Osteocyte (in vitro differentiated cells): ENCODE data around the gene NAGLU. TPM values are rescaled to one million over a fixed set of nuclear protein-coding genes. Genes with fewer than 3 reads are reported as not detected.

Experiments used
- DNase-seq: peaks from one replicate; pipeline ENCODE4 v3.0.0; 2021; ENCODE audit warnings: mixed read lengths; ENCODE audit not compliant: unreplicated experiment; ENCODE audit errors: extremely low spot score
- H3K27ac Mint-ChIP-seq: one replicate; pipeline ENCODE4 v1.8.0; 2021; ENCODE audit warnings: mild to moderate bottlenecking, mixed read lengths; ENCODE audit not compliant: unreplicated experiment
- H3K27me3 Mint-ChIP-seq: one replicate; pipeline ENCODE4 v1.8.0; 2021; ENCODE audit warnings: mixed read lengths; ENCODE audit not compliant: unreplicated experiment
- H3K36me3 Mint-ChIP-seq: one replicate; pipeline ENCODE4 v1.8.0; 2021; ENCODE audit warnings: mixed read lengths; ENCODE audit not compliant: unreplicated experiment
- H3K4me1 Mint-ChIP-seq: one replicate; pipeline ENCODE4 v1.8.0; 2021; ENCODE audit warnings: mixed read lengths; ENCODE audit not compliant: unreplicated experiment
- H3K4me3 Mint-ChIP-seq: one replicate; pipeline ENCODE4 v1.8.0; 2021; ENCODE audit warnings: mild to moderate bottlenecking, moderate library complexity, mixed read lengths; ENCODE audit not compliant: unreplicated experiment
- H3K9me3 Mint-ChIP-seq: one replicate; pipeline ENCODE4 v1.8.0; 2021; ENCODE audit warnings: mixed read lengths; ENCODE audit not compliant: unreplicated experiment
- CTCF ChIP-seq: fragments of 200-600 bp; sonication (generic); IDR thresholded peaks from 2 replicates; pipeline ENCODE4 v1.5.0; 2021; ENCODE audit warnings: antibody characterized with exemption, mild to moderate bottlenecking, moderate library complexity
- total RNA-seq: library from RNA; stranded (reverse); gene quantifications from 2 replicates; pipeline ENCODE4 v1.2.1, GENCODE V29; 2021

NAGLU gene
- total RNA-seq, 1 donor from 2014 or later: 86.5 TPM

- no peak overlapping the region for H3K4me3 Mint-ChIP-seq
- H3K27ac Mint-ChIP-seq: no peak overlapping the region
- TF ChIP-seq CTCF: no peak
- no peaks in the 10 kb centered on the region for H3K9me3 Mint-ChIP-seq
- H3K36me3 Mint-ChIP-seq: peaks cover 7% of the 10 kb centered on the region
- no peaks in the 10 kb centered on the region for H3K27me3 Mint-ChIP-seq
- H3K4me1 Mint-ChIP-seq: peaks cover 41% of the 10 kb centered on the region
- DNase-seq: no peak
Measured at GRCh38 chr17:42564815-42565522, 28.9 kb downstream of the NAGLU start.

GRCh38 chr17:42565523-42566214 is 29.6 kb downstream of the NAGLU start:
- H3K4me1 Mint-ChIP-seq: peaks cover 37% of the 10 kb centered on the region
- TF ChIP-seq CTCF: no peak
- H3K36me3 Mint-ChIP-seq: peaks cover 10% of the 10 kb centered on the region
- no peaks in the 10 kb centered on the region for H3K27me3 Mint-ChIP-seq
- H3K27ac Mint-ChIP-seq: peak overlapping the region; percentile 92
- H3K9me3 Mint-ChIP-seq: no peaks in the 10 kb centered on the region
- no peak for DNase-seq
- peak overlapping the region; percentile 22 for H3K4me3 Mint-ChIP-seq

- peak overlapping the region; percentile 91 for H3K4me3 Mint-ChIP-seq
- H3K27ac Mint-ChIP-seq: peak overlapping the region; percentile 92
- no peak for DNase-seq
- peaks cover 15% of the 10 kb centered on the region for H3K36me3 Mint-ChIP-seq
- no peaks in the 10 kb centered on the region for H3K27me3 Mint-ChIP-seq
- peaks cover 36% of the 10 kb centered on the region for H3K4me1 Mint-ChIP-seq
- H3K9me3 Mint-ChIP-seq: no peaks in the 10 kb centered on the region
- no peak for TF ChIP-seq CTCF
Measured at GRCh38 chr17:42566215-42566882, 30.3 kb downstream of the NAGLU start.

- Mint-ChIP-seq H3K4me3 (peak within 1 kb of the TSS; percentile 91), H3K27me3 (no peaks in the 10 kb centered on the region), H3K4me1 (peaks cover 29% of the 10 kb centered on the region), H3K36me3 (peaks cover 20% of the 10 kb centered on the region), H3K9me3 (no peaks in the 10 kb centered on the region), H3K27ac (peak within 1 kb of the TSS; percentile 92)
- no peak for TF ChIP-seq CTCF
- peak; percentile 98 for DNase-seq
Measured at GRCh38 chr17:42566883-42567573, 31.0 kb downstream of the NAGLU start, which contains the start of gene MLX. TSS of gene MLX (plus strand) at chr17:42567100. CDS start at chr17:42567125, 25 bp downstream.
